ENCODE results near the gene POLG2. TPM values are rescaled to one million over a fixed set of nuclear protein-coding genes. Genes with fewer than 3 reads are reported as not detected.
"Not testable (repeated sequence)": the region's sequence is repeated elsewhere in the genome, so short reads cannot be mapped to it uniquely, and the experiment has no call there.

The POLG2 gene
- total and polyA plus RNA-seq, 4 donors: 10.0 to 20.6 (median 16.0) TPM

DNA sequence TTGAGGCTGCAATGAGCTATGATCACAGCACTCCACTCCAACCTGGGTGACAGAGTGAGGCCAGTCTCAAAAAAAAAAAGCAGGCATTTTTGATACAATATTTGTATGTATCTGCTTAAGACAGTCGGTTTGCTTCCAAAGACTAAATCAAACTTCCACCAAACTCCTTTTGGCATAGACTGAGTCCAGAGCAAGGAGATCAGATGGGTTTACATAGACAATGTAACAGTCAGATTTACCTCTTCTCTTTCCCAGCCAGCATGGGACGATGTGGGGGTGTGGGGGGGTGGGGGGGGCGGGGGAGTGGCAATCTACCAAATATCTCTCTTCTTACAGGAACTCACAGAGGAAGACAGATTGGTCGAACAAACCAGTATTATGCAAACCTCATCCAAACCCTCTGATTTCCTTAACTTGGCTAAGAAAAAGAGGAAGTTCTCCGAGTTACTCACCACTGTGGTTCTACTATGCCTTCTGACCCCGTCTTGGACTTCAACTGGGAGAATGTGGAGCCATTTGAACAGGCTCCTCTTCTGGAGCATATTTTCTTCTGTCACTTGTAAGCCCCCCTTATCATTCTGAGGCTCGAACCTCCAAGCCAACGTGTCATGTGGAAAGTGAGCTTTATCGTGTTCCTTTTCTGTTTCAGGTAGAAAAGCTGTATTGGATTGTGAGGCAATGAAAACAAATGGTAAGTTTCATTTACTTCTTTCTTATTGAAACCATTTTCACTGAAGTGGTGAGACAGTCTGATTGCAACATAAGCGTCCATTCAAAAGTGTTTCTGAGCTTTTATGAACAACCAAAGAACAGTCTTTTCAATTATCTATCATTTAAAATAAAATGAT lies 48.0 kb downstream of the POLG2 start, which contains the start of gene MILR1:
TSS of gene MILR1 (plus strand) at position 451 of the 848 bp plus-strand sequence. CDS start at position 505, 54 bp downstream.
- H3K9me3 ChIP-seq (ENCODE audit: control insufficient read depth, low read length): no peaks in the 10 kb centered on the region
- DNase-seq (no peak), ATAC-seq (ENCODE audit: low FRiP score) (peak; percentile 92)
- intact Hi-C loops (cut with DNase I): no loop called here
- H3K36me3 ChIP-seq (ENCODE audit: control insufficient read depth in 1 of 2, insufficient read depth in 2 of 2, low read length in 1 of 2): no peaks in the 10 kb centered on the region
- H3K4me1 ChIP-seq (ENCODE audit: control insufficient read depth in 1 of 2, insufficient read depth in 2 of 2, low read length in 2 of 2): no peaks in the 10 kb centered on the region
- H3K27me3 ChIP-seq (ENCODE audit: control insufficient read depth in 1 of 2, insufficient read depth in 2 of 2, low read length in 1 of 2): no peaks in the 10 kb centered on the region
- no peak within 1 kb of the TSS for H3K4me3 ChIP-seq (ENCODE audit: low read length in 2 of 2)
- WGBS, 2 donors: 39 to 49% methylated on average over 10 of the region's 10 CpGs
- no peak within 1 kb of the TSS for H3K27ac ChIP-seq (ENCODE audit: low read depth in 1 of 2, low read length in 2 of 2)

DNA sequence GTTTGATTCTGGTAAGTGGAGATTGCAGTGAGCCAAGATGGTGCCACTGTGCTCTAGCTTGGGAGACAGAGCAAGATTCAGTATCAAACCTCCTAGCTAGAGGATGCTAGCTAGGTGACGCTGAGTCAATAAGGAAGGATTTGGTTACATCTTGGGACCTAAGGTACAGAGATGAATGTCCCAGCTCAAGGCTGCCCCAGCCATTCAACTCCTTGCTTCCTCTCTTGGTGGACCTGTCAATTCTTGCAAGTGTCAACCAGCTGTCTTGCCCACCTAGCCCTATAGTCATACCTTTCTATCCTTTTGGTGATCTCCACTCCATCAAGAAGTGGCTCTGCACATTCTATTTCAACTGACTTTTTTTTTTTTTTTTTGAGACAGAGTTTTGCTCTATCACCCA lies 49.3 kb downstream of the POLG2 start:
- Histone ChIP-seq H3K4me3 (ENCODE audit: low read length in 2 of 2) (no peak overlapping the region), H3K4me1 (ENCODE audit: control insufficient read depth in 1 of 2, insufficient read depth in 2 of 2, low read length in 2 of 2) (no peaks in the 10 kb centered on the region), H3K27ac (ENCODE audit: low read depth in 1 of 2, low read length in 2 of 2) (no peak overlapping the region), H3K36me3 (ENCODE audit: control insufficient read depth in 1 of 2, insufficient read depth in 2 of 2, low read length in 1 of 2) (no peaks in the 10 kb centered on the region), H3K27me3 (ENCODE audit: control insufficient read depth in 1 of 2, insufficient read depth in 2 of 2, low read length in 1 of 2) (no peaks in the 10 kb centered on the region), H3K9me3 (ENCODE audit: control insufficient read depth, low read length) (no peaks in the 10 kb centered on the region)
- 94 to 95% methylated on average over 1 of the region's 1 CpG for WGBS, 2 donors
- ATAC-seq (ENCODE audit: low FRiP score) (no peak), DNase-seq (no peak)
- intact Hi-C loops (cut with DNase I): no loop called here

DNA sequence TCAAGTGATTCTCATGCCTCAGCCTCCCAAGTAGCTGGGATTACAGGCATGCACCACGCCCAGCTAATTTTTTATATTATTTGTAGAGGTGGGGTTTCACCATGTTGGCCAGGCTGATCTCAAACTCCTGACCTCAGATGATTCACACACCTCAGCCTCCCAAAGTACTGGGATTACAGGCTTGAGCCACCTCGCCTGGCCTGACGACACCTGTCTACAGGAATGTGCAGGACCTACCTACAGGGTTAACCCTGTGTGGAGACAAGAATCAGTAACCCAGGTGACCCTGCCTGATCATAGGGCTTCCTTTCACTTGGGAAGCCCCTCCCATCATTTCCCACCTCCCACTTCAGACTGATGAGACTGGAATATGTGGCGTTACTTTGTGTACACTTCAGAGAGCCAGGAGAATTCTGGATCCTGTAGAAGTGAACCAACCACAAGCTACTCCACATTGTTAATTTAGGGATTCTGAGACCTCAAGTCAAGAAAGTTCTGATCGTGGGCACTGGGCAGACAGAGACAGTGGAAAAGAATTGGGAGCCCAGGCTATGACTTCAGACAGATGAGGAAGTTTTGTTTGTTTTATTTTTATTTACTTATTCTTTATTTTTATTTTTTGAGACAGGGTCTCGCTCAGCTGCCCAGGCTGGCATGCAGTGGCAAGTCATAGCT lies 53.6 kb downstream of the POLG2 start:
- no peaks in the 10 kb centered on the region for H3K36me3 ChIP-seq (ENCODE audit: control insufficient read depth in 1 of 2, insufficient read depth in 2 of 2, low read length in 1 of 2)
- no peak overlapping the region for H3K27ac ChIP-seq (ENCODE audit: low read depth in 1 of 2, low read length in 2 of 2)
- no peak for ATAC-seq (ENCODE audit: low FRiP score)
- H3K27me3 ChIP-seq (ENCODE audit: control insufficient read depth in 1 of 2, insufficient read depth in 2 of 2, low read length in 1 of 2): no peaks in the 10 kb centered on the region
- no peak for DNase-seq
- H3K4me1 ChIP-seq (ENCODE audit: control insufficient read depth in 1 of 2, insufficient read depth in 2 of 2, low read length in 2 of 2): no peaks in the 10 kb centered on the region
- intact Hi-C loops (cut with DNase I): no loop called here
- H3K4me3 ChIP-seq (ENCODE audit: low read length in 2 of 2): no peak overlapping the region
- WGBS, 2 donors: 92 to 94% methylated on average over 6 of the region's 6 CpGs
- peaks cover under 1% of the 10 kb centered on the region for H3K9me3 ChIP-seq (ENCODE audit: control insufficient read depth, low read length)

DNA sequence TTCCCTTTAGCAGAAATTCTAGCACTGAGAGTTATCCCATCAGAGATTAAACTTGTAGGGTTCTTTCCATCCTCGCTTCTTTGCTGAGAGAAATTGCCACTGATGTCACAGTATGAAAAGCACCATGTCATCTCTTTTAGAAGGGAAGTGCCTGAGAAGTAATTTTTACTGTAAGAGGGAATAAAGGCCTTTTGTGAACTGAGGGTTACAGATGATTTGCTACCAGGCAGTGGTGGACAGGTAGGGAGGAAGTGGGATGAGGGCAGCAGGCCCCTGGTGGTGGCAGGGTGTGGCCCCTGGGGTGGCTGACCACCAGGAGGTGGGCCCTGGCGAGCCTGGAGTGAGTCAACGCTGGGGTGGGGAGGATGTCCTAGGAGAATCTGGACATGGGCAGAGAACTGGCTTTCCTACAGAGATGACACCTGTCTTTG lies 54.3 kb downstream of the POLG2 start:
- 82 to 85% methylated on average over 3 of the region's 3 CpGs for WGBS, 2 donors
- H3K4me3 ChIP-seq (ENCODE audit: low read length in 2 of 2): no peak overlapping the region

DNA sequence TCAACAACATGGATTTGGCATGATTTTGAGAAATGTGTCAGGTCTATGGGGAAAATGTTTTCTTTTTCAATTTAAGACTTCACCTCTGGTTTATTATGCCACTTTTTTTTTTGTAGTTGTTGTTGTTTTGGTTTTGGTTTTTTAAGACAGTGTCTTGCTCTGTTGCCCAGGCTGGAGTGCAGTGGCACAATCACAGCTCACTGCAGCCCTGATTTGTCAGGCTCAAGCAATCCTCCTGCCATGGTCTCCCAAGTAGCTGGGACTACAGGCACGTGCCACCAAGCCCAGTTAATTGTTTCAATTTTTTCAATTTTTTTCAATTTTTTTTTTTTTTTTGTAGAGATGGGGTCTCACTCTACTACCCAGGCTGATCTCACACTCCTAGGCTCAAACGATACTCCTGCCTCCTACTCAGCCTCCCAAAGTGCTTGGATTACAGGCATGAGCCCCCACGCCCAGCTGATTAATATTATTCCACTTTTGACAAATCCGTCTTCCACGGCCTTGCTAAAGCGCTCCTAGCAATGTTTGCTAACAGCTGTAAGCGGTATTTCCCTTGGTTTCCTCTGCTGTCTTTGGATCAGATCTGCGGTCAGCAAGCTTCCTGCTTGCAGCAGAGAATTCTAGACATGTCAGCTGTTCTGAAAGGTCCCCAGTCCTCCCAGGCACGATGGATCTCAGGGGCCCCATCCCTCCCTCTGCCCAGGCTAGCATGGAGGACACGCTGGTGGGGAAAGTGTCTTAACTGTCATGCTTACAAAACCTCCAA lies 54.9 kb downstream of the POLG2 start:
- DNase-seq (peak in 1 of 2 donors; percentile 66), ATAC-seq (ENCODE audit: low FRiP score) (peak; percentile 57)
- H3K27ac ChIP-seq (ENCODE audit: low read depth in 1 of 2, low read length in 2 of 2): no peak overlapping the region
- H3K27me3 ChIP-seq (ENCODE audit: control insufficient read depth in 1 of 2, insufficient read depth in 2 of 2, low read length in 1 of 2): no peaks in the 10 kb centered on the region
- WGBS, 2 donors: 14 to 20% methylated on average over 10 of the region's 10 CpGs
- no peaks in the 10 kb centered on the region for H3K4me1 ChIP-seq (ENCODE audit: control insufficient read depth in 1 of 2, insufficient read depth in 2 of 2, low read length in 2 of 2)
- intact Hi-C loops (cut with DNase I): no loop called here
- H3K4me3 ChIP-seq (ENCODE audit: low read length in 2 of 2): no peak overlapping the region
- peaks cover 3% of the 10 kb centered on the region for H3K9me3 ChIP-seq (ENCODE audit: control insufficient read depth, low read length)
- no peaks in the 10 kb centered on the region for H3K36me3 ChIP-seq (ENCODE audit: control insufficient read depth in 1 of 2, insufficient read depth in 2 of 2, low read length in 1 of 2)

More for the DNA sequence above, 54.3 kb downstream of the POLG2 start:
- Histone ChIP-seq H3K9me3 (ENCODE audit: control insufficient read depth, low read length) (peaks cover 3% of the 10 kb centered on the region), H3K27me3 (ENCODE audit: control insufficient read depth in 1 of 2, insufficient read depth in 2 of 2, low read length in 1 of 2) (no peaks in the 10 kb centered on the region), H3K36me3 (ENCODE audit: control insufficient read depth in 1 of 2, insufficient read depth in 2 of 2, low read length in 1 of 2) (no peaks in the 10 kb centered on the region), H3K27ac (ENCODE audit: low read depth in 1 of 2, low read length in 2 of 2) (no peak overlapping the region), H3K4me1 (ENCODE audit: control insufficient read depth in 1 of 2, insufficient read depth in 2 of 2, low read length in 2 of 2) (no peaks in the 10 kb centered on the region)
- intact Hi-C loops (cut with DNase I): no loop called here
- DNase-seq (no peak), ATAC-seq (ENCODE audit: low FRiP score) (no peak)

DNA sequence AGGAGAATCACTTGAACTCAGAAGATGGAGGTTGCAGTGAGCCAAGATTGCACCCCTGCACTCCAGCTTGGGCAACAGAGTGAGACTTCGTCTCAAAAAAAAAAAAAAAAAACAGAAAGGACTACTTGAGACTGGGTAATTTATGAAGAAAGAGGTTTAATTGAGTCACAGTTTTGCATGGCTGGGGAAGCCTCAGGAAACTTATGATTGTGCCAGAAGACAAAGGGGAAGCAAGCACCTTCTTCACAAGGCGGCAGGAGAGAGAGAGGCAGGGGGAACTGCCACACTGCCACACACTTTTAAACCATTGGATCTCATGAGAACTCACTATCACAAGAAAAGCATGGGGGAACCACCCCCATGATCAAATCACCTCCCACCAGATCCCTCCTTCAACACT lies 56.9 kb downstream of the POLG2 start:
- H3K27me3 ChIP-seq (ENCODE audit: control insufficient read depth in 1 of 2, insufficient read depth in 2 of 2, low read length in 1 of 2): no peaks in the 10 kb centered on the region
- H3K9me3 ChIP-seq (ENCODE audit: control insufficient read depth, low read length): peaks cover 3% of the 10 kb centered on the region
- intact Hi-C loops (cut with DNase I): no loop called here
- no peak overlapping the region for H3K4me3 ChIP-seq (ENCODE audit: low read length in 2 of 2)
- no peak overlapping the region for H3K27ac ChIP-seq (ENCODE audit: low read depth in 1 of 2, low read length in 2 of 2)
- no peaks in the 10 kb centered on the region for H3K4me1 ChIP-seq (ENCODE audit: control insufficient read depth in 1 of 2, insufficient read depth in 2 of 2, low read length in 2 of 2)
- no peak for ATAC-seq (ENCODE audit: low FRiP score)
- WGBS, 2 donors: 88 to 91% methylated on average over 2 of the region's 2 CpGs
- DNase-seq: no peak
- H3K36me3 ChIP-seq (ENCODE audit: control insufficient read depth in 1 of 2, insufficient read depth in 2 of 2, low read length in 1 of 2): no peaks in the 10 kb centered on the region

DNA sequence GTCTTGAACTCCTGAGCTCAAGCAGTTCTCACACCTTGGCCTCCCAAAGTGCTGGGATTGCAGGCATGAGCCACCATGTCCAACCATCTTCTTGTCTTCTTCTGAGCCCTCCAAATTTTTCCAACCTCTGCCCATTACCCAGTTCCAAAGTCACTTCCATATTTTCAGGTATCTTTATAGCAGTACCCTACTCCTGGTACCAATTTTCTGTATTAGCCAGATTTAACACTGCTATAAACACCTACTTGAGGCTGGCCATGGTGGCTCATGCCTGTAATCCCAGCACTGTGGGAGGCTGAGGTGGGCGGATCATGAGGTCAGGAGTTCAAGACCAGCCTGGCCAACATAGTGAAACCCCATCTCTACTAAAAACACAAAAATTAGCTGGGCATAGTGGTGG lies 57.3 kb downstream of the POLG2 start:
- H3K4me3 ChIP-seq (ENCODE audit: low read length in 2 of 2); H3K36me3 ChIP-seq (ENCODE audit: control insufficient read depth in 1 of 2, insufficient read depth in 2 of 2, low read length in 1 of 2); DNase-seq; H3K4me1 ChIP-seq (ENCODE audit: control insufficient read depth in 1 of 2, insufficient read depth in 2 of 2, low read length in 2 of 2); H3K9me3 ChIP-seq (ENCODE audit: control insufficient read depth, low read length); H3K27me3 ChIP-seq (ENCODE audit: control insufficient read depth in 1 of 2, insufficient read depth in 2 of 2, low read length in 1 of 2); H3K27ac ChIP-seq (ENCODE audit: low read depth in 1 of 2, low read length in 2 of 2); ATAC-seq (ENCODE audit: low FRiP score); intact Hi-C loops (cut with DNase I): not testable (repeated sequence)
- WGBS, 2 donors: 96% methylated on average over 1 of the region's 1 CpG

DNA sequence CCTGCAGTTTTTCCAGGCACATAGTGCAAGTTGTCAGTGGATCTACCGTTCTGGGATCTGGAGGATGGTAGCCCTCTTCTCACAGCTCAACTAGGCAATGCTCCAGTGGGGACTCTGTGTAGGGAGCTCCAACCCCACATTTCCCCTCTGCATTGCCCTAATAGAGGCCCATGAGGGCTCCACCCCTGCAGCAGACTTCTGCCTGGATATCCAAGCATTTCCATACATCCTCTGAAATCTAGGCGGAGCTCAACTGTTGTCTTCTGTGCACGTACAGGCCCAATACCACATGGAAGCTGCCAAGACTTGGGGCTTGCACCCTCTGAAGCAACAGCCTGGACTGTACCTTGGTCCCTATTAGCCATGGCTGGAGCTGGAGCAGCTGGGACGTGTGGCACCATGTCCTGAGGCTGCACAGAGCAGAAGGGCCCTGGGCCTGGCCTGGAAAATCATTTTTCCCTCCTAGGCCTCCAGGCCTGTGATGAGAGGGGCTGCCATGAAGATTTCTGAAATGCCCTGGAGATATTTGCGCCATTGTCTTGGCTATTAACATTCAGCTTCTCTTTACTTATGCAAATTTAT lies 58.8 kb downstream of the POLG2 start:
- no peak overlapping the region for H3K27ac ChIP-seq (ENCODE audit: low read depth in 1 of 2, low read length in 2 of 2)
- WGBS, 2 donors: 87 to 89% methylated on average over 5 of the region's 5 CpGs
- DNase-seq (no peak), ATAC-seq (ENCODE audit: low FRiP score) (no peak)
- H3K27me3 ChIP-seq (ENCODE audit: control insufficient read depth in 1 of 2, insufficient read depth in 2 of 2, low read length in 1 of 2): no peaks in the 10 kb centered on the region
- intact Hi-C loops (cut with DNase I): no loop called here
- peaks cover 3% of the 10 kb centered on the region for H3K9me3 ChIP-seq (ENCODE audit: control insufficient read depth, low read length)
- H3K4me3 ChIP-seq (ENCODE audit: low read length in 2 of 2): no peak overlapping the region
- no peaks in the 10 kb centered on the region for H3K4me1 ChIP-seq (ENCODE audit: control insufficient read depth in 1 of 2, insufficient read depth in 2 of 2, low read length in 2 of 2)
- no peaks in the 10 kb centered on the region for H3K36me3 ChIP-seq (ENCODE audit: control insufficient read depth in 1 of 2, insufficient read depth in 2 of 2, low read length in 1 of 2)

Measured in aorta (tissue), 5 donors.